HepG2 (cell line): Measurements from ENCODE around the gene LIFR. TPM values are rescaled to one million over a fixed set of nuclear protein-coding genes. Genes with fewer than 3 reads are reported as not detected.

Experiments
- ATAC-seq: fragments of 200-7000 bp; cut with Tn5 transposase; 3 replicates; pipeline ENCODE4 v1.9.1; 2020; ENCODE audit warnings: mild to moderate bottlenecking, moderate library complexity
- BruUV-seq: library from RNA; stranded (reverse); fragments of 400-500 nt; replicated peaks from 2 replicates; lab custom pipeline; 2021; lab: Mats Ljungman, UMichigan
- CTCF ChIA-PET: fragments of 300-600 bp; formaldehyde crosslinking; extraction: SDS; loops from one replicate; lab custom pipeline; 2021; ENCODE audit warnings: low total read pairs, inconsistent platforms, low intra/inter-chr PET ratio; lab: Yijun Ruan, JAX
- POLR2A ChIA-PET: fragments of 350-600 bp; sonication (Branson Sonifier 250); formaldehyde crosslinking; loops from one replicate; lab custom pipeline; 2020; ENCODE audit warnings: antibody characterized with exemption, inconsistent platforms; lab: Yijun Ruan, JAX
- DNase-seq: peaks from one replicate; pipeline ENCODE4 v3.0.0-alpha.2; 2015; ENCODE audit warnings: low spot score
- FAIRE-seq: peaks from 3 replicates; lab custom pipeline; 2011; peaks lifted over from hg19 to GRCh38; lab: Jason Lieb, UNC
- H2AFZ ChIP-seq: one replicate; pipeline ENCODE4 v1.6.1; 2011; ENCODE audit warnings: low read length, inconsistent platforms
- H3K27ac ChIP-seq: fragments of 300-600 bp; 3 replicates; pipeline ENCODE4 v1.8.0; 2011; ENCODE audit warnings: mixed run types, mild to moderate bottlenecking, mixed read lengths, low read length, inconsistent platforms; ENCODE audit not compliant: insufficient read depth; ENCODE audit errors: extremely low read length
- H3K27me3 ChIP-seq, 2 experiments: fragments of 200-600 bp in 1 of 2; 2 replicates in 1 of 2; 3 replicates in 1 of 2; pipeline versions ENCODE4 v1.6.0 to v1.8.0; 2011; ENCODE audit warnings: low read length in 2 of 2, mild to moderate bottlenecking in 2 of 2, moderate library complexity in 2 of 2, inconsistent platforms in 1 of 2; ENCODE audit not compliant: insufficient read depth in 2 of 2, control insufficient read depth in 1 of 2
- H3K36me3 ChIP-seq, 2 experiments: fragments of 200-600 bp in 1 of 2; replicated peaks in 1 of 2; 2 replicates in 1 of 2; 3 replicates in 1 of 2; pipeline versions ENCODE4 v1.5.1 to v1.8.0; 2011; ENCODE audit warnings: low read length in 2 of 2, inconsistent platforms in 1 of 2; ENCODE audit not compliant: insufficient read depth in 2 of 2, control insufficient read depth in 1 of 2
- H3K4me1 ChIP-seq: 2 replicates; pipeline ENCODE4 v1.5.1; 2012; ENCODE audit warnings: low read length, inconsistent platforms; ENCODE audit not compliant: insufficient read depth
- H3K4me2 ChIP-seq: 2 replicates; pipeline ENCODE4 v1.6.0; 2011; ENCODE audit warnings: low read depth, low read length, inconsistent platforms
- H3K4me3 ChIP-seq, 3 experiments: fragments of 200-600 bp in 1 of 3; sonication (generic), shearing (Covaris generic) in 1 of 3; replicated peaks in 1 of 3; 2 replicates each; pipeline ENCODE4 v1.5.1; 2011 to 2016; ENCODE audit warnings: low read length in 3 of 3, inconsistent platforms in 2 of 3, low read depth in 2 of 3, mild to moderate bottlenecking in 2 of 3, control low read depth in 1 of 3, mixed read lengths in 1 of 3; ENCODE audit not compliant: insufficient read depth in 1 of 3
- H3K79me2 ChIP-seq: one replicate; pipeline ENCODE4 v1.6.1; 2011; ENCODE audit warnings: low read length, inconsistent platforms; ENCODE audit not compliant: insufficient read depth
- H3K9ac ChIP-seq: 2 replicates; pipeline ENCODE4 v1.6.0; 2011; ENCODE audit warnings: mild to moderate bottlenecking, low read depth, low read length, inconsistent platforms; ENCODE audit not compliant: insufficient read depth
- H3K9me3 ChIP-seq: 2 replicates; pipeline ENCODE4 v1.5.1; 2012; ENCODE audit warnings: mild to moderate bottlenecking, low read length
- H4K20me1 ChIP-seq: 2 replicates; pipeline ENCODE4 v1.6.0; 2011; ENCODE audit warnings: inconsistent platforms, mild to moderate bottlenecking, low read length, moderate library complexity; ENCODE audit not compliant: insufficient read depth
- ARHGAP35 ChIP-seq: sonication (generic); formaldehyde crosslinking; IDR thresholded peaks from 2 replicates; pipeline ENCODE4 v1.9.0; 2022; ENCODE audit warnings: mild to moderate bottlenecking, inconsistent platforms, moderate library complexity, missing genetic modification reagents, borderline replicate concordance
- HNF4A ChIP-seq: sonication (generic); formaldehyde crosslinking; IDR thresholded peaks from 2 replicates; pipeline ENCODE4 v1.4.0; 2020; ENCODE audit warnings: missing genetic modification reagents
- ISX ChIP-seq: sonication (generic); formaldehyde crosslinking; conservative IDR thresholded peaks from 2 replicates; pipeline ENCODE4 v1.5.0; 2020; ENCODE audit warnings: missing genetic modification reagents
- KMT2A ChIP-seq: sonication (generic); formaldehyde crosslinking; IDR thresholded peaks from 2 replicates; pipeline ENCODE4 v1.4.0; 2020; ENCODE audit warnings: missing genetic modification reagents
- SIX4 ChIP-seq: sonication (generic); formaldehyde crosslinking; IDR thresholded peaks from 2 replicates; pipeline ENCODE4 v1.4.0; 2020; ENCODE audit warnings: missing genetic modification reagents
- TEF ChIP-seq: sonication (generic); formaldehyde crosslinking; IDR thresholded peaks from 2 replicates; pipeline ENCODE4 v1.5.0; 2020; ENCODE audit warnings: missing genetic modification reagents
- U2AF2 ChIP-seq: fragments of 200-400 bp; formaldehyde crosslinking; IDR thresholded peaks from 2 replicates; pipeline ENCODE4 v1.6.1; 2017; ENCODE audit warnings: low read depth, mild to moderate bottlenecking, low read length
- ZNF235 ChIP-seq: sonication (generic); formaldehyde crosslinking; IDR thresholded peaks from 2 replicates; pipeline ENCODE4 v1.8.1; 2023; ENCODE audit warnings: mild to moderate bottlenecking, missing genetic modification reagents, borderline replicate concordance
- ZNF549 ChIP-seq: sonication (generic); formaldehyde crosslinking; IDR thresholded peaks from 2 replicates; pipeline ENCODE4 v1.5.0; 2020; ENCODE audit warnings: missing genetic modification reagents
- ZNF567 ChIP-seq: sonication (generic); formaldehyde crosslinking; IDR thresholded peaks from 2 replicates; pipeline ENCODE4 v1.8.1; 2023; ENCODE audit warnings: mild to moderate bottlenecking, missing genetic modification reagents, borderline replicate concordance
- ZNF570 ChIP-seq: sonication (generic); formaldehyde crosslinking; IDR thresholded peaks from 2 replicates; pipeline ENCODE4 v1.4.0; 2020; ENCODE audit warnings: mild to moderate bottlenecking, missing genetic modification reagents, borderline replicate concordance
- WGBS: methylation state at CpG from one replicate; pipeline ENCODE4 v1.1.6; 2017; ENCODE audit warnings: low lambda C conversion rate; 5-methylcytosine and 5-hydroxymethylcytosine counted together
- in situ Hi-C: cut with HindIII; loops from 2 replicates; pipeline ENCODE4 v1.10.0; 2017; ENCODE audit warnings: low pct_unique_long_range_greater_than_20kb; ENCODE audit not compliant: extremely low pct_ligation_motif_present
- intact Hi-C: fragments of 100-400 bp; cut with micrococcal nuclease; formaldehyde crosslinking; loops from one replicate; pipeline ENCODE4 v1.10.0; 2022; ENCODE audit not compliant: unreplicated experiment
- polyA plus RNA-seq, 8 experiments: library from polyadenylated mRNA; depleted of rRNA in 3 of 8; stranded (reverse) in 7 of 8; unstranded in 1 of 8; fragments of >200 nt; fragmentation: Illumina TruSeq in 4 of 8; extraction: Trizol in 4 of 8; gene quantifications; 2 replicates each; pipeline versions ENCODE4 v1.2.1 to v1.2.3, GENCODE V29; 2011 to 2016; ENCODE audit warnings: low read depth in 4 of 8, missing spikeins in 1 of 8, mixed read lengths in 1 of 8; ENCODE audit not compliant: insufficient read depth in 1 of 8
- total RNA-seq, 5 experiments: library from RNA; depleted of rRNA; stranded (reverse); fragments of >200 nt; fragmentation: Illumina TruSeq; extraction: Trizol; gene quantifications; 2 replicates each; pipeline ENCODE4 v1.2.3, GENCODE V29; 2016; ENCODE audit warnings: low read depth in 1 of 5

The LIFR gene
- total and polyA plus RNA-seq, 2 of the 13 experiments (the other 11 are each of a cell fraction or from before 2014, with no cell fraction given): 6.3 to 25.2 TPM

DNA sequence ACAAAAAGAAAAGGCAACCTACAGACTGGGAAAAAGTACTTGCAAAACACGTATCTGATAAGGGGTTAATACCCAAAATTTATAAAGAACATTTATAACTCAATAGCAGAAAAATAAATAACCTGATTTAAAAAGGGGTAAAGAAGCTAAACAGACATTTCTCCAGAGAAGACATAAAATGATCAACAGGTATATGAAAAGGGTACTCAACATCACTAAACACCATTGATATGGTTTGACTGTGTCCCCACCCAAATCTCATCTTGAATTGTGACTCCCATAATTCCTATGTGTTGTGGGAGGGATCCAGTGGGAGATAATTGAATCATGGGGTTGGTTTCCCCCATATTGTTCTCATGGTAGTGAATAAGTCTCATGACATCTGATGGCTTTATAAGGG lies 27.1 kb upstream of the LIFR start:
- no peak overlapping the region for H3K4me3 ChIP-seq
- CTCF ChIA-PET: no interaction called here
- no peak overlapping the region for H3K4me2 ChIP-seq
- no peak overlapping the region for H2AFZ ChIP-seq
- intact Hi-C loops (no loop called here), in situ Hi-C loops (no loop called here)
- H3K4me1 ChIP-seq: no peaks in the 10 kb centered on the region
- no peak overlapping the region for H3K9ac ChIP-seq
- TF ChIP-seq ZNF570 (CRISPR knock-in tag): no peak
- TF ChIP-seq ISX (CRISPR knock-in tag): no peak
- no peak for TF ChIP-seq HNF4A (CRISPR knock-in tag)
- no peak for TF ChIP-seq ZNF235 (CRISPR knock-in tag)
- no peak for TF ChIP-seq TEF (CRISPR knock-in tag)
- POLR2A ChIA-PET: no interaction called here
- DNase-seq: no peak
- no TSS peak for BruUV-seq
- no peak overlapping the region for H3K27ac ChIP-seq
- no peaks in the 10 kb centered on the region for H3K36me3 ChIP-seq
- H3K9me3 ChIP-seq: no peaks in the 10 kb centered on the region
- no peaks in the 10 kb centered on the region for H4K20me1 ChIP-seq
- FAIRE-seq: no peak
- peaks cover 0 to 5% of the 10 kb centered on the region in 2 experiments; a peak in 2 of 5 replicates for H3K27me3 ChIP-seq
- H3K79me2 ChIP-seq: no peaks in the 10 kb centered on the region
- ATAC-seq: no peak
- 3% methylated on average over 1 of the region's 1 CpG for WGBS

- no peaks in the 10 kb centered on the region for H3K4me1 ChIP-seq
- BruUV-seq: no TSS peak
- CTCF ChIA-PET: no interaction called here
These were observed 26.5 kb upstream of the LIFR start for GRCh38 chr5:38582975-38583319.

More at GRCh38 chr5:38582975-38583319, 26.5 kb upstream of the LIFR start:
- Histone ChIP-seq H2AFZ (no peak overlapping the region), H3K4me3 (no peak overlapping the region), H3K79me2 (no peaks in the 10 kb centered on the region), H3K4me2 (no peak overlapping the region), H3K27ac (no peak overlapping the region), H3K9me3 (no peaks in the 10 kb centered on the region), H3K27me3 (peaks cover 0 to 5% of the 10 kb centered on the region in 2 experiments; a peak in 2 of 5 replicates), H3K9ac (no peak overlapping the region), H3K36me3 (no peaks in the 10 kb centered on the region), H4K20me1 (no peaks in the 10 kb centered on the region)
- POLR2A ChIA-PET: no interaction called here
- FAIRE-seq: no peak
- TF ChIP-seq SIX4 (CRISPR knock-in tag): no peak
- TF ChIP-seq ZNF549 (CRISPR knock-in tag): no peak
- no peak for TF ChIP-seq ARHGAP35
- no peak for TF ChIP-seq KMT2A (CRISPR knock-in tag)
- TF ChIP-seq ZNF567: no peak
- no peak for TF ChIP-seq U2AF2
- ATAC-seq: no peak
- DNase-seq: no peak
- in situ Hi-C loops (no loop called here), intact Hi-C loops (no loop called here)
- 30% methylated on average over 5 of the region's 5 CpGs for WGBS
